ENCODE measurements around the gene MAPK8. TPM values are rescaled to one million over a fixed set of nuclear protein-coding genes. Genes with fewer than 3 reads are reported as not detected.
"Not testable (repeated sequence)": the region's sequence is repeated elsewhere in the genome, so short reads cannot be mapped to it uniquely, and the experiment has no call there.

MAPK8 gene
- total RNA-seq: 49.4 TPM

DNA sequence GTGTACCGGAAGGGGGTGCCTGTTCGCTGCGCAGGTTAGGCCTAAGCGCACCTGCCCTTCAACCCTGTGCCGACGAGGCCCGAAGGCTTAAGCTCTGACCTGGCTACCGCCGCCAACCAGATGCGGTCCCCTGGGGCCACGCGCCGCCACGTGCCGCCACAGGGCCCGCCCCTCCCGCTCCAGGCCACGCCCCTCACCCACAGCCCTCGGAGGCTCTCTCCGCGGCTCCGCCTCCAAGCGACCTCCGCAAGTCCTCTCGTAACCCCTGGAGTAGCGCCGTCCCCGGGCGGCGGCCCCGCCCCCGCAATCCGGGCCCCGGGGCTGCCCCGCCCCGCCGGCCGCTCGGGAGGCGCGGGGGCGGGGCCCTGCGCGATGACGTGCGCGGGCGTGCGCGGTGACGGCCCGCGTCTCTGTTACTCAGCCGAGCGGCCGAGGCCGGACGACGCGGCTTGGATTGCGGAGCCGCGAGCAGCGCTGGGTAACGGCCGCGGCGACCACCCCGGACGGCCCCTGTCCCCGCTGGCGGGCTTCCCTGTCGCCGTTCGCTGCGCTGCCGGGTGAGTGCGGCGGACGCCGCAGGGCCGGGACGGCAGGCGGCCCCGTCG, at the start of gene MAPK8:
TSS of gene MAPK8 (plus strand) at position 413 of the 605 bp plus-strand sequence. CDS start 94,984 bp downstream, outside the sequence.
- intact Hi-C loops (cut with DNase I): no loop called here
- ATAC-seq (peak; percentile 97), DNase-seq (ENCODE audit: low spot score) (peak; percentile 95)

DNA sequence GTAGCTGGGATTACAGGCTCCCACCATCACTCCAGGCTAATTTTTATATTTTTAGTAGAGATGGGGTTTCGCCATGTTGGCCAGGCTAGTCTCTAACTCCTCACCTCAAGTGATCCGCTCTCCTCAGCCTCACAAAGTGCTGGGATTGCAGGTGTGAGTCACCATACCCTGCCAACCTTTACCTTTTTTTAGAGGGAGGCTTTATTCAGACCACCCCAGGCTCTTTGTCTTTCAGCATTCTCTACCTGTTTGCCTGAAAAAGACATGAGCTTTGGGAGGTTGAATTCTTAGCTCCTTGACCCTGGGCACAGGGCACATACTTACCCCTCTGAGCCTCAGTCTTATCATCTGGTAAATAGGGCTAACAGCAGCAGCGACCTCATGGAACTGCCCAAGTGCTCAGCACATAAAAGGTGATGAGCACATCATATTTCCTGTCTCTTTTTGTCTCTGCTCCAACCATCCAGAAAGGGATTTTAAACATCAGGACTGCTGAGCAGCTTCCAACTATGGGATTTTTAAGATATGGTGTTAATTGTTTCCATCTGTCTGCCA, 49.0 kb upstream of the MAPK8 start:
- no peak for DNase-seq (ENCODE audit: low spot score)
- ATAC-seq: no peak
- intact Hi-C loops (cut with DNase I): no loop called here

DNA sequence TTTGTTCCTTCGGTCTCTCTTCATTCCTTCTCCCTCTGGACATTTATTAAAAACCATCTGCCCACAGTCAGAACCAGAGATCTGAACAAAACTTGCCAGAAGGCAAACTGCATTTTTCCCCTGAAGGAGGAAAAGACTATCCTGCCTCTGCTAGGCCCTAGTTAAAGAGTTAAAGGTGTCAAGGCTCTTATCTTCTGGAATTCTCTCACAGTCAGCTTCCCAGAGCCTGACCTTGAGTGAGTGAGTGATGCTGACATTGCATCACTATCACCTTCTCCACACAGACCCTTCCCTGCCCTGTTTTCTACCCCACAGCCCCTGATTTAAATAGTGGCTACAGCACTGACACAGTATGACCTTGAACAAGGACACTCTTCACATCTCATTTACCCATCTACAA, 48.4 kb upstream of the MAPK8 start:
- intact Hi-C loops (cut with DNase I): no loop called here
- ATAC-seq (no peak), DNase-seq (ENCODE audit: low spot score) (no peak)

DNA sequence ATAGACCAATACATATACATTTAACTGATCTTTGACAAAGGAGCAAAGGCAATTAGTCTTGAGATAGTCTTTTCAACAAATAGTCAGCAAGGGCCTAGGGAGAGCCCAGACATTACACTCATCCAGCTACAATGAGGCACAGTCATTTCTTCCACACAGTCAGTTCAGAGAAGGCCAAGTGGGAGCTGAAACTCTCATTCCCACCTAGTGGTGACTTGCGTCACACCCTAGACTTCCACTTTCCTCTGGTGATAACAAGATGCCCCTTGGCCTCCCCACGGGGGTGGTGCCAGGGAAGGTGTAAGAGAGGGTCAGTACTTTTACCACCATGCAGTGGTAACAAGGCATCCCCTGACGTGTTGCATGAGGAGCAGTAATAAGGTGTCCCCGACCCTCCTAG, 39.9 kb upstream of the MAPK8 start:
- DNase-seq (ENCODE audit: low spot score) (no peak), ATAC-seq (no peak)
- intact Hi-C loops (cut with DNase I): no loop called here

DNA sequence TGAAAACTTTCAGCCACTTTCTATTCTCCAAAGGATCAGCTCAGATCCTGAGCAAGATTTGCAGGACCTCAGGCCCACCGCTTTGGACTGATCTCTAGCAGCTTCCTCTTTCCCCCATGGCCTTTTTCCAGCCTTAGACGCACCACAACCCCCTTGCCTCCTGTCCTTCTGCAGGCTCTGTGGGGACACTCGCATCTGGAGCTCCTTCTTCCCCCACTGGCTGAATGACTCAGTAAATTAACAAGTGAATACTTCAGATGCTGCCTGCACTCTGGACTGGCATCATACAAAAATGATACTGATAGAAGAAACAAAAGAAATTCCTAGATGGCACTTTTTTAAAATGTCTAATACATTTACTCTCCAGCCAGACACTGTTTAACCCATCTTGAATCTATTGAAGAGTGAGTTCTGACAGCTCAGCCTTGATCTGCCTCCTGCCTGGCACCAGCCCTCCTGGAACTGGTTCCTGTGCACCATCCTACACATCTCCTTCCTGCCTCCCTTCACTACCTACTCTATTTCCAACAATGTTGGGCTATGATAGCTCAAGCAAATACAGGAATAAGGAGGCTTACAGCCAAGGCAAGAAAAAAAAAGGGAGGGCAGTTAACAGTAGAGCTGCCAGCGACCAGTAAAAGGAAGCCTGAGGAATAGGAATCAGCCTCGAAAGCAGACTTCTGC, 35.3 kb upstream of the MAPK8 start:
- ATAC-seq (no peak), DNase-seq (ENCODE audit: low spot score) (no peak)
- intact Hi-C loops (cut with DNase I): no loop called here

DNA sequence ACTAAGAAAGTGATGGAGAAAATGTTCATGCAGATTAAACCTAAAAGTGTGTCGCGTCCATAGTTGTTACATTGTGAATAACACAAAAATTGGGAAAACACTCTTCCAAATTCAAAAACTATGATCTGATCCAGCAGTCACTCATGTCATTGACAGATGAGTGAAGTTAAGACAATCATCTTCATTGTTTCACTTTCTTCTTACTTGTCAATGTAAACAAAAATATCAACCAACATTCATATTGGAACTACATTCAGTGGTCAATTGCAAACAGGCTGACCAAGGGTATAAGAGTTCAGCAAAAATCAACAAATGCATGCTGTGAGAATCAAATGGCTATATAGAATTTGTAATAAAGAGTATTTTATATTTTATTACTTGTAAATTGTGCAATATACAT, 33.8 kb upstream of the MAPK8 start:
- intact Hi-C loops (cut with DNase I): no loop called here
- DNase-seq (ENCODE audit: low spot score) (no peak), ATAC-seq (no peak)

DNA sequence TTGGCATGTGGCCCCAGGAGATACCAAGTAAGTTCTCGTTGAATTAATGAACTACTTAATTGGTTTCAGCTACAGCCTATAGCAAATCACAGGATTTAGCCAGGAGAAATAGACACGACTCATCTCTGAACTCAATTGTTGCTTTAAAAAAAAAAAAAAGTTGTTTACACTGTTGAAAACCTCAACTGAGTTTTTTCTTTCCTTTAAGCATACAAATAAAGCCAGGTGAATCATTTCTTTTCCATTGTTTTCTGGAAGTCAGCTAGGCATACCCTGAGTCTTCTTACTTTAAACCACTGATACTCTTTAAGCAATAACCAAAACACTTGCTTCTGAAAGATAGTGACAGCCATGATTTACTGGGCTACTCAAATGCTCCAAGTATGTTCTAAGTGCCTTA, 32.7 kb upstream of the MAPK8 start:
- no peak for ATAC-seq
- DNase-seq (ENCODE audit: low spot score): no peak
- intact Hi-C loops (cut with DNase I): no loop called here

DNA sequence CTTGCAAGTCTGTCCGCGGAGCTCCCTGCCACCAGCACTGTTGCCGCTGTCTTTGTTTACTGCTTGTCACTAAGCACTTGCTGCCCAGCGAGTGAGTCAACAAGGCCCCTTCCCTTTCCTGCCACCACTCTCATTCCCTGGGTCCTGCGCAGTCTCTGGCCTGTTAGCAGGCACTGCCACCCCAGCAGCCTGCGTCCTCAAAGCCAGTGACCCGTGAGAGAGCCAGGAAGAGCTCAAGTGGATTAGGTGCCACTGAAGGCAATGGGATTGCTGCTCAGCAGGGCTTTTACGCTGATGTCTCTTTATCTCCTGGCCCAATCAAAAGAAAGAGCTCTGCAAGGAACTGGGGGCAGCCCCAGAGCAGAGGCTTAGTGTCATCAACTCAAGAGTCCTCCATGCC, 31.8 kb upstream of the MAPK8 start, which contains the start of gene FRMPD2:
TSS of gene FRMPD2 (minus strand) at position 61 of the 400 bp plus-strand sequence. CDS start 129 bp downstream, outside the sequence.
- ATAC-seq (no peak), DNase-seq (ENCODE audit: low spot score) (no peak)
- intact Hi-C loops (cut with DNase I): no loop called here

DNA sequence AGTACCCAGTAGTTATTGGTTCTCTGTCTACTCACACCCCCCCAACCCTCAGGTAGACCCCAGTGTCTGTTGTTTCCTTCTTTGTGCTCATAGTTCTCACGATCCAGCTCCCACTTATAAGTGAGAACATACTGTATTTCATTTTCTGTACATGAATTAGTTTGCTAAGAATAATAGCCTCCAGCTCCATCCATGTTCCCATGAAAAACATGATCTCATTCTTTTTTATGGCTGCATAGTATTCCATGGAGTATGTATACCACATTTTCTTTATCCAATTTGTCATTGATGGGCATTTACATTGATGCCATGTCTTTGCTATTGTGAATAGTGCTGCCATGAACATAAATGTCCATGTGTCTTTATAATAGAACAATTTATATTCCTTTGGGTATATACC, 29.4 kb upstream of the MAPK8 start:
- DNase-seq (ENCODE audit: low spot score): no peak
- no peak for ATAC-seq
- intact Hi-C loops (cut with DNase I): no loop called here

DNA sequence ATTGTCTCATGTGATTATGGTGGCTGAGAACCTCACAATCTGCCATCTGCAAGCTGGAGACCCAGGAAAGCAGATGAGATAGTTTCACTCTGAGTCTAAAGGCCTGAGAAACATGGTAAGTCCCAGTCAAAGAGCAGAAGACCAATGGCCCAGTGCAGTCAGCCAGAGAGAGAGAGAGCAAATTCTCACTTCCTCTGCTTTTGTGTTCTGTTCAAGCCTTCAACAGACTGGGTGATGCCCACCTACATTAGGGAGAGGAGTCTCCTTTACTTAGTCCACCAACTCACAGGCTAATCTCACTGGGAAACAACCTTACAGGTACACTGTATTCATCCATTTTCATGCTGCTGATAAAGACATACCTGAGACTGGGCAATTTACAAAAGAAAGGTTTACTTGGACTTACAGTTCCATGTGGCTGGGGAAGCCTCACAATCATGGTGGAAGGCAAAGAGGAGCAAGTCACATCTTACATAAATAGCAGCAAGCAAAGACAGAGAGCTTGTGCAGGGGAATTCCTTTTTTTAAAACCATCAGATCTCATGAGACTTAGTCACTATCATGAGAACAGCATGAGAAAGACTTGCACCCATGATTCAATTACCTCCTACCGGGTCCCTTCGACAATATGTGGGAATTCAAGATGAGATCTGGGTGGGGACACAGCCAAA, 27.3 kb upstream of the MAPK8 start:
- no peak for DNase-seq (ENCODE audit: low spot score)
- no peak for ATAC-seq

DNA sequence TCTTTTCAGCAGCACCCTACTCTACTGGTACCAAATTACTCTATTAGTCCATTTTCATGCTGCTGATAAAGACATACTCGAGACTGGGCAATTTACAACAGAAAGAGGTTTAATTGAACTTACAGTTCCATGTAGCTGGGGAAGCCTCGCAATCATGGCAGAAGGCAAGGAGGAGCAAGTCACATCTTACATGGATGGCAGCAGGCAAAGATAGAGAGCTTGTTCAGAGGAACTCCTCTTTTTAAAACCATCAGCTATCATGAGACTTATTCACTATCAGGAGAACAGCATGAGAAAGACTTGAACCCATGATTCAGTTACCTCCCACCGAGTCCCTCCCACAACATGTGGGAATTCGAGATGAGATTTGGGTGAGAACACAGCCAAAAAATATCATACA, 24.8 kb upstream of the MAPK8 start:
- DNase-seq (ENCODE audit: low spot score); intact Hi-C loops (cut with DNase I); ATAC-seq: not testable (repeated sequence)

More for the DNA sequence above, 27.3 kb upstream of the MAPK8 start:
- intact Hi-C loops (cut with DNase I): no loop called here

DNA sequence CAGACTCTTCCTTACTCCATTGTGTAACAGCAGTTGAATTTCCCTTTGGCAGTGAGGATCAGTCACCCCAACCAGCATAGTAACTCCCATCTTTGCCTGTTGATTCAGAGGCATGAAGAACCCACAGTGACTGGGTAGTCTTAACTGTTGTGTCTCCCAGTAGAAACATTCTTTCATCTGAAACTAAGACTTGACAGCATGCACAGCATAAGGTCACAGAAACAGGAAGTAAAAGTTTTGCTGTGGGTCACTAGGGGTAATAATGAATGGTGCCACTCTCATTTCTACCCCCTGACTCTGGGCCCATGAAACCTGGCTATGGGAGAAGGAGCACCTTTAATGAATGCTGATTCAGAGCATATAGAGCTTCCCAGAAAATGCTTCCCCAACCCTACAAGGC, 23.6 kb upstream of the MAPK8 start:
- no peak for DNase-seq (ENCODE audit: low spot score)
- intact Hi-C loops (cut with DNase I): no loop called here
- ATAC-seq: no peak

DNA sequence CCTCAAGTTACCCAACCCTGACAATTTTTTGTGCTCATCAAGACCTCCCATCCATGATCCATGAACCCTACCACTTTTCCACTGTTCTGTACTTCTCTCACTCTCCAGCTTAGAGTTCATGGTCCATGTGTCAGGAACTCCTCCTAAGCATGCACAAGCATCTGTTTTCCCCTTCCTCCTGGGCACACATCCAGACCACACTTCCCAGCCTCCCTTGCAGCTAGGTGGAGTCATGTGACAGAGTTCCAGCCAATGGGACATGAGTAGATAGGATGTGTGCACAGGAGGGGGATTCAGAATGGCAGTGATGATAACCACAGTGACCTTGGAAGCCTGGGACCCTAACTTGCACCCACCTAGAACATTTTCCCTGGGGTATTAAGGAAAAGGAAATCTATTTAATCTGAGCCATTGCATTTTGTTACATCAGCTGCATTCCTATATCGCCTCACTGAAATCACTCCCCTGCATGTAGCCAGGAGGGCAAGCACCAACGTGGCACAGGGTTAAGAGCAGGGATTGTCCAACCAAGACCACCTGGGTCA, 22.4 kb upstream of the MAPK8 start:
- DNase-seq (ENCODE audit: low spot score) (no peak), ATAC-seq (no peak)
- intact Hi-C loops (cut with DNase I): no loop called here

DNA sequence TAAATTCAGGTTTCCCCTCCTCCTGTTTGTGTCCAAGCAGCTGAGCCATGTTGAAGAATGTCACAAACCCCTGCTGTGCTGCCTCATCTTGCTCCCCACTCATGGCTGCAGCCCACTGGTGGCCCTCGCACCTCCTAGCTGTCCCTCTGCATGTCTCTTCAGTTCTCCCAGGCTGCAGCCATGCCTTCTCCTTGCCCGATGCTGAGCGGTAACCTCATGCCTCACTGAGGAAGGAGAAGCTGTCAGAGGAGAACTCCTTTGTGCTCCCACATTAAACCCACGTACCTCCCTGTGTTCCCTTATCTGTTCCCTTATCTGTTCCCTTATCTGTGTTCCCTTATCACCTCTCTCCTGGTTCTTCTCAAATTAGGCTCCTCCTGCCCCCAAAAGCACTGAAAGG, 21.7 kb upstream of the MAPK8 start:
- intact Hi-C loops (cut with DNase I): no loop called here
- no peak for ATAC-seq
- no peak for DNase-seq (ENCODE audit: low spot score)

DNA sequence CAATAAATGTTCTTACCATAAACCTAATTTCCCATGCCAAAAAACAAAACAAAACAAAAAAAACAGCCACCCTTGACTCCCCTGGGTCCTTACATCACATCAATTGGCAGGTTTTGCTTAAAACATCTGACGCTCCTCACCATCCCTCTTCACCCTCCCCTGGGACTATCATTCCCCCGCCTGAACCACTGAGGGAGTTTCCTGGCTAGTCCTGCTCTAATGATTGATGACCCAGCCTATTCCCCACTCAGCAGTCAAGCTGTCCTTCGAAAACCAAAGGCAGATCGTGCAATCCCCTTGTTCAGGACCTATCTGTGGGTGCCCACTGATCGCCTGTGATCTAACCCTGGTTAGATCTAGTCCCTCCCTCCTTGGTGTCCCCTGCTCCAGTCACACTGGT, 20.8 kb upstream of the MAPK8 start:
- intact Hi-C loops (cut with DNase I): no loop called here
- no peak for ATAC-seq

DNA sequence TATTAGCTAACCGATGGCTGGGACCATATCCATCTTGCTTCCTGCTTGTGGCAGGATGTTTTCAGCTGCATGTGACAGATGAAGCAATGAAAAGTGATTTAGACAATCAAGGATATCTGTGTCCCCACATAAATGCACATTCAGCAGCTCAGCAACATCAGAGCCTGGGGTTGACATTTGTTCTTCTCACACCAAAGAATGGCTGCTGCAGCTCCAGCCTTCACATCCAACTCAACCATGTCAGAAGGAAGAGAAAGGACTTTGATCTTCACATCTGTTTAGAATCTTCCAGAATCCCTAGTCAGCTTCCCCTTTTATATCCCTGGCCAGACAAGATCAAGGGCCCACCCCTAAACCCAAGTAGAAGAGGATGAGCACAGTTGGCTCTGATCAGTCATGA, 20.1 kb upstream of the MAPK8 start:
- no peak for DNase-seq (ENCODE audit: low spot score)
- ATAC-seq: no peak

More for the DNA sequence above, 20.8 kb upstream of the MAPK8 start:
- no peak for DNase-seq (ENCODE audit: low spot score)

DNA sequence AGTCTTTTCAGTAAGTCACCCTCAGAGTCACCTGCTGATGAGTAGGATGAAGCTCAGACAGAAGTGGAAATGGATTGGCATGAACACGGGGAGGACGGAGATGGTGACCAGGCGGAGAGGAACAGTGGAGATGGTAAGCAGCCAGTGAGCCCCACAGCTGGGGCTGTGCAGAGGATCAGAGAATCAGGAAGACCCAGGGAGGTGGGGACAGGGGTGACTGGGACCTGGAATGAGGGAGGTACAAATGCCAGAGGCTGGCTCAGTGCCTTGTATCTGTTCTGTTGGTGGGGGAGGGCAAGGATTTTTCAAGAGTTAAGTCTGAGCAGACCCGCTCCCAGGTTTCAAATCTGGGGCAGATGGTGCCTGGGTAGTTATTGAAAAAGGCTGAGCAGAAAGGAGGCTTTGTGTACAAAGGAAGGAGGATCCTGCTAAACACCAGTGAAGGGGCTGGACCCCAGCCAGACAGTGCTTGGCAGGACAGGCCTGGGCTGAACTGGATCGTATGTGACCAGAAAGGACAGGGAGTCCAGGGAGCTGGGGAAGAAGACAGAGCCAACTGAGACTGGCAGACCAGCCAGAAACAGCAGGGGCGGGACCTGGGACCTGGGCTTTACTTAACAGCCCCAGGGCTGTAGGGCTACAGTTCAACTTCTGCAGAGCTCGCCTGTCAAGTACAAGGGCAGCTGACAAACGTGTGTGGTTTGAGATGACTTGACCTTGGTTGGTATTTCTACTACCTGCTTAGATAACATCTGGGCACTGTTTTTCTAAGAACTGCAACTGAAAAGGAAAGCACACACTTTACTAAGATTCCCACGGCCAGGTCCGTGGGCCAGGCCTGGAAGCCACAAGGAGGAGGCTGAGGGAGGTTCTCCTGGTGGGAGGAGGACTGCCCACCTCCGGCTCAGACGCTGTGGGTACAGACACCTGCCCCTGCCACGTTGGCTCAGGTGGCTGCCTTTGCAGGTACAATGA, 18.8 kb upstream of the MAPK8 start:
- ATAC-seq (peak; percentile 50), DNase-seq (ENCODE audit: low spot score) (peak; percentile 59)
- intact Hi-C loops (cut with DNase I): no loop called here

More for the DNA sequence above, 20.1 kb upstream of the MAPK8 start:
- intact Hi-C loops (cut with DNase I): no loop called here

DNA sequence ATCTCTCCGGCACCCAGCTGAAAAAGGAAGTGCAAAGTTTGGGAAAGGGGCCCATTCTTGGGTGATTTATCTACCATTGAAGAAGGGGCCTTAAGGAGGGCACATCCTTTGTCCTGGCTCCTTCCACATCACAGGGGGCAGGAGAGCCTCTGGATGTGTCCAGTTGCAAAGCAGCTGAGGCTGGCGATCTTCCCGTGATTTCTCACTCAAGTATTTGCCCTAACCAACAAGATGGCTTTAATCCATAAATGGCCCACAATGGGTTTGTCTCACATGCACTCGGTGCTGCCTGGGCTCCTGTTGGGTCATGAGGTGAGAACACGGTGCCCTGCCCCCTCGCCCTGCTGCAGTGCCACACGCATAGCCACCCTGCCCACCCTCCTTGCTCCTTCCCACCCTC, 17.8 kb upstream of the MAPK8 start:
- ATAC-seq (no peak), DNase-seq (ENCODE audit: low spot score) (no peak)
- intact Hi-C loops (cut with DNase I): no loop called here

Data from sciatic nerve (tissue), 2 donors.